ENCODE measurements around the gene RAB3IP.

- TF ChIP-seq CTCF (IDR thresholded peaks at IDR 0.05; ENCODE audit: low read depth, low read length) (no peak), EZH2phosphoT487 (IDR thresholded peaks at IDR 0.05; ENCODE audit: low read depth) (no peak)
Observed at GRCh38 chr12:69835081-69835480, 96.4 kb downstream of the RAB3IP start.

Measured in OCI-LY3 (cell line).